Psoas muscle (tissue), 8 donors: ENCODE data around the gene DERA. TPM values are rescaled to one million over a fixed set of nuclear protein-coding genes. Genes with fewer than 3 reads are reported as not detected.

Source experiments
- ATAC-seq, 4 donors: fragments of 200-7000 bp; cut with Tn5 transposase; one replicate each; pipeline ENCODE4 v1.9.1; 2020; ENCODE audit warnings: moderate library complexity in 3 of 4, mild to moderate bottlenecking in 2 of 4
- DNase-seq, 2 donors: peaks; one replicate each; pipeline ENCODE4 v3.0.0-alpha.2; 2020
- H3K27ac ChIP-seq: fragments of 200-600 bp; one replicate; pipeline ENCODE4 v1.8.0; 2022
- H3K27me3 ChIP-seq, 3 donors: fragments of 200-600 bp in 1 of 3; one replicate each; pipeline versions ENCODE4 v1.6.1 to v1.8.0; 2013 to 2022; ENCODE audit warnings: low read length in 2 of 3, mild to moderate bottlenecking in 2 of 3, moderate library complexity in 1 of 3; ENCODE audit not compliant: insufficient read depth in 3 of 3
- H3K36me3 ChIP-seq, 2 donors: fragments of 200-600 bp in 1 of 2; one replicate each; pipeline versions ENCODE4 v1.6.1 to v1.8.0; 2013 to 2022; ENCODE audit warnings: low read depth in 1 of 2, mild to moderate bottlenecking in 1 of 2, moderate library complexity in 1 of 2; ENCODE audit not compliant: insufficient read depth in 1 of 2
- H3K4me1 ChIP-seq: fragments of 200-600 bp; one replicate; pipeline ENCODE4 v1.8.0; 2022
- H3K4me3 ChIP-seq: fragments of 200-600 bp; one replicate; pipeline ENCODE4 v1.8.0; 2022; ENCODE audit warnings: mild to moderate bottlenecking
- H3K9me3 ChIP-seq: fragments of 200-600 bp; one replicate; pipeline ENCODE4 v1.8.0; 2022
- CTCF ChIP-seq: fragments of 200-600 bp; IDR thresholded peaks from one replicate; pipeline ENCODE4 v1.8.0; 2022; ENCODE audit warnings: antibody characterized with exemption
- WGBS, 3 donors: extraction: QIAGEN DNeasy Blood & Tissue Kit; methylation state at CpG; one replicate each; pipeline versions ENCODE4 v1.1.6 to v1.1.7; 2013; 5-methylcytosine and 5-hydroxymethylcytosine counted together
- intact Hi-C, 2 donors: fragments of 100-400 bp; cut with DNase I; formaldehyde crosslinking; loops; one replicate each; pipeline versions ENCODE4 v1.11.0 to v1.14.2; 2022
- polyA plus RNA-seq, 3 donors: library from polyadenylated mRNA; stranded (reverse); fragments of 200-250 nt; gene quantifications; one replicate each; pipeline ENCODE4 v1.2.3, GENCODE V29; 2013
- total RNA-seq, 4 donors: library from RNA; stranded (reverse); fragmentation: NEBNext Ultra II Directional in 2 of 4; extraction: Animal tissue kit (Norgen Biotek cat#: 25700) in 2 of 4; gene quantifications; one replicate each; pipeline versions ENCODE4 v1.2.1 to v1.2.4, GENCODE V29; 2021 to 2023
- donor health status: healthy with polysubstance abuse.
- donor health status: DM: no; HTN: no; CAD: no; lungs with moderate emphysema.
- donor health status: Bipolar disorder and iron deficiency.
- donor health status: healthy.
- donor health status: DM: yes; HTN: yes; CAD: no.
- donor health status: DM: no; HTN: no; CAD: no.
- donor health status: DM: no; HTN: no; CAD: no.
- donor health status: DM: yes; HTN: yes; CAD: no.

The DERA gene
- total and polyA plus RNA-seq, 7 donors: 14.3 to 31.5 (median 19.8) TPM

GRCh38 chr12:15931590-15932053 lies 20.5 kb downstream of the DERA start:
- peaks cover 12% of the 10 kb centered on the region for H3K4me1 ChIP-seq
- no peaks in the 10 kb centered on the region for H3K9me3 ChIP-seq
- 68 to 79% (median 68%) methylated on average over 3 of the region's 3 CpGs for WGBS, 3 donors
- TF ChIP-seq CTCF: no peak
- DNase-seq (no peak), ATAC-seq (no peak)
- no peak overlapping the region for H3K27ac ChIP-seq
- no peak overlapping the region for H3K4me3 ChIP-seq
- H3K36me3 ChIP-seq: no peaks in the 10 kb centered on the region
- intact Hi-C loops: no loop called here
- H3K27me3 ChIP-seq: no peaks in the 10 kb centered on the region

- intact Hi-C loops: no loop called here
- ATAC-seq (no peak), DNase-seq (no peak)
- no peak overlapping the region for H3K27ac ChIP-seq
- no peaks in the 10 kb centered on the region for H3K9me3 ChIP-seq
- no peaks in the 10 kb centered on the region for H3K36me3 ChIP-seq
- H3K27me3 ChIP-seq: no peaks in the 10 kb centered on the region
- no peak for TF ChIP-seq CTCF
- peaks cover 12% of the 10 kb centered on the region for H3K4me1 ChIP-seq
- WGBS, 3 donors: 87 to 97% (median 95%) methylated on average over 1 of the region's 1 CpG
- no peak overlapping the region for H3K4me3 ChIP-seq
These were observed 21.2 kb downstream of the DERA start for GRCh38 chr12:15932327-15932726.

GRCh38 chr12:15932971-15933370 lies 21.8 kb downstream of the DERA start:
- WGBS, 3 donors: 84 to 98% (median 96%) methylated on average over 3 of the region's 3 CpGs
- Histone ChIP-seq H3K9me3 (no peaks in the 10 kb centered on the region), H3K27ac (no peak overlapping the region), H3K4me1 (peaks cover 9% of the 10 kb centered on the region), H3K36me3 (no peaks in the 10 kb centered on the region), H3K4me3 (no peak overlapping the region), H3K27me3 (no peaks in the 10 kb centered on the region)
- ATAC-seq (no peak), DNase-seq (no peak)
- no peak for TF ChIP-seq CTCF
- intact Hi-C loops: no loop called here

GRCh38 chr12:15933751-15934150 lies 22.6 kb downstream of the DERA start:
- Histone ChIP-seq H3K4me3 (no peak overlapping the region), H3K27ac (no peak overlapping the region)
- WGBS, 3 donors: 95 to 98% (median 95%) methylated on average over 3 of the region's 3 CpGs

More at GRCh38 chr12:15933751-15934150, 22.6 kb downstream of the DERA start:
- no peak for DNase-seq
- Histone ChIP-seq H3K27me3 (no peaks in the 10 kb centered on the region), H3K9me3 (peaks cover 1% of the 10 kb centered on the region), H3K36me3 (no peaks in the 10 kb centered on the region), H3K4me1 (peaks cover 2% of the 10 kb centered on the region)
- no peak for TF ChIP-seq CTCF
- no peak for ATAC-seq
- intact Hi-C loops: no loop called here
